Activated CD4-positive, alpha-beta T cell treated with anti-CD3 and anti-CD28 coated beads, Interleukin-2, amount 10 ng/mL, durations not matched to agents 7 days and 5 days (primary cell): Measurements from ENCODE around the gene UVRAG. TPM values are rescaled to one million over a fixed set of nuclear protein-coding genes. Genes with fewer than 3 reads are reported as not detected.

Source experiments
- CTCF ChIA-PET: fragments of 350-600 bp; sonication (Branson Sonifier 250); formaldehyde crosslinking; loops from one replicate; lab custom pipeline; 2021; ENCODE audit warnings: antibody characterized with exemption; lab: Charles Lee
- POLR2A ChIA-PET: fragments of 350-600 bp; sonication (Branson Sonifier 250); formaldehyde crosslinking; loops from one replicate; lab custom pipeline; 2021; ENCODE audit warnings: antibody characterized with exemption; lab: Charles Lee
- DNase-seq: peaks from one replicate; pipeline ENCODE4 v3.0.0-alpha.2; 2020
- H3K27ac Mint-ChIP-seq: one replicate; pipeline ENCODE4 v1.8.0; 2021; ENCODE audit warnings: mild to moderate bottlenecking, moderate library complexity, mixed read lengths
- H3K27me3 Mint-ChIP-seq: one replicate; pipeline ENCODE4 v1.8.0; 2021; ENCODE audit warnings: mixed read lengths
- H3K36me3 Mint-ChIP-seq: one replicate; pipeline ENCODE4 v1.8.0; 2021; ENCODE audit warnings: low read depth, mixed read lengths
- H3K4me1 Mint-ChIP-seq: one replicate; pipeline ENCODE4 v1.8.0; 2021; ENCODE audit warnings: mixed read lengths
- H3K4me3 Mint-ChIP-seq: one replicate; pipeline ENCODE4 v1.8.0; 2021; ENCODE audit warnings: mild to moderate bottlenecking, moderate library complexity, mixed read lengths
- H3K9me3 Mint-ChIP-seq: one replicate; pipeline ENCODE4 v1.8.0; 2021; ENCODE audit warnings: mixed read lengths
- total RNA-seq, 2 experiments: library from RNA; stranded (reverse); gene quantifications; one replicate each; pipeline ENCODE4 v1.2.3, GENCODE V29; 2021

The UVRAG gene
- total RNA-seq, 2 experiments from 2014 or later, result 16.8 to 17.0 TPM

DNA sequence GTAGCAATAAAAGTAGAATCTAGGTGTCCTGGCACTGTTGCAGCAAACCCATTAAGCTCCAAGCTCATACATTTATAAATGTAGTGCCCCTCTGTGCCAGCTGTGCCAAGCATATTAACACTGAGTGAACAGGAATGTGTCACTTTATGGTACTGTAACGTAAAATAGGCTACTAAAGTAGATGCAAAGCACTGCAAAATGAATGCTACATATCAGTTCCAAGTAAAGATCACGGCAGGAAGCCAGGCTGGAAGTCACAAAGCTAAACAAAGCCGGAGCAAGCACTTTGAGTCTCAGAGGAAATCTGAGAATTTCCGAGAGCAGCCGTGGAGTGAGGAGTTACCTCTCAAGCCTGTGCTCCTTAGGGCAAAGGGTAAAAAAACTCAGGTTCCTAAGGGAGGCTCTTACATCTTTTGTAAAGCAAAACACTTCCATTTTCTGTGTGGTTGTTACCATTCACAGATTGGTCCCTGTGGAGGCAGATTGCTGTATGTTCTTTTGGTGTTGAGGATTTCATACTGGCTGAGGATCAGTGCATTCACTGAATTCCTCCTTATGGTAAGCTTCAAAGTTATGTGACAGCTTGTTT lies 305.6 kb downstream of the UVRAG start:
- H3K9me3 Mint-ChIP-seq, result no peaks in the 10 kb centered on the region
- no peak for DNase-seq
- peaks cover 6% of the 10 kb centered on the region for H3K36me3 Mint-ChIP-seq
- POLR2A ChIA-PET, result no interaction called here
- H3K4me1 Mint-ChIP-seq, result no peaks in the 10 kb centered on the region
- H3K4me3 Mint-ChIP-seq, result no peak overlapping the region
- H3K27ac Mint-ChIP-seq, result no peak overlapping the region
- CTCF ChIA-PET, result interaction anchor here (1.4 to 2.8 kb wide), 3 partner anchors 10 to 16 kb away, joined by 4 to 10 read pairs (median 6); no protein-coding TSS in a partner anchor
- H3K27me3 Mint-ChIP-seq, result no peaks in the 10 kb centered on the region

- no peak overlapping the region for H3K4me3 Mint-ChIP-seq
- POLR2A ChIA-PET, result no interaction called here
- CTCF ChIA-PET, result interaction anchor here (1.4 kb wide), 1 partner anchor 10 kb away, joined by 3 read pairs; no protein-coding TSS in a partner anchor
- H3K9me3 Mint-ChIP-seq, result no peaks in the 10 kb centered on the region
- H3K27ac Mint-ChIP-seq, result no peak overlapping the region
- no peak for DNase-seq
- peaks cover 4% of the 10 kb centered on the region for H3K36me3 Mint-ChIP-seq
- H3K4me1 Mint-ChIP-seq, result no peaks in the 10 kb centered on the region
- H3K27me3 Mint-ChIP-seq, result no peaks in the 10 kb centered on the region
These were observed 308.2 kb downstream of the UVRAG start for GRCh38 chr11:76123248-76123647.

- H3K9me3 Mint-ChIP-seq, result no peaks in the 10 kb centered on the region
- DNase-seq, result no peak
- H3K27me3 Mint-ChIP-seq, result no peaks in the 10 kb centered on the region
- CTCF ChIA-PET, result interaction anchor here (1.2 kb wide), 1 partner anchor 13 kb away, joined by 3 read pairs; no protein-coding TSS in a partner anchor
- H3K27ac Mint-ChIP-seq, result no peak overlapping the region
- H3K36me3 Mint-ChIP-seq, result peaks cover 4% of the 10 kb centered on the region
- no peak overlapping the region for H3K4me3 Mint-ChIP-seq
- POLR2A ChIA-PET, result no interaction called here
- no peaks in the 10 kb centered on the region for H3K4me1 Mint-ChIP-seq
These were observed 310.1 kb downstream of the UVRAG start for GRCh38 chr11:76124905-76125770.

DNA sequence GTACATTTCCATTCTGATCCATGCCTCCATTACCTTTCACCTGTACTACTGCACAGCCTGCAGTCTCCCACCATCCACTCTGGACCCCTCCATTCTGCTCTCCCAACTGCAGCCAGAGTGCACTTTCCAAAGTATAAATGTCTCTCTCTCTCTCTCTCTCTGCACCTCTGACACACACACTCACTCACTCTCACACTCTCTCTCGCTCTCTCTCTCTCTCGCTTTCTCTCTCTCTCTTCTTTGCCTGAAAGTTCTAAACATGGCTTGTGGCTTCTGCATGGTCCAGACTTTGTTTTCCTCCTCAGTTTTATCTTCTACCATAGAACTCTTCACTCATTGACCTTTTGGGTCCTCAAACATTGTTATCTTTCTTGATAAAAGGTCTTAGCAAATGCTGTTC lies 314.7 kb downstream of the UVRAG start:
- no peak for DNase-seq
- ChIA-PET POLR2A (no interaction called here), CTCF (interaction anchor here (2.2 to 2.6 kb wide), 2 partner anchors 10 to 13 kb away, joined by 7 to 10 read pairs; no protein-coding TSS in a partner anchor)
- H3K27me3 Mint-ChIP-seq, result no peaks in the 10 kb centered on the region
- H3K9me3 Mint-ChIP-seq, result no peaks in the 10 kb centered on the region
- H3K27ac Mint-ChIP-seq, result no peak overlapping the region
- peaks cover 22% of the 10 kb centered on the region for H3K4me1 Mint-ChIP-seq
- H3K4me3 Mint-ChIP-seq, result no peak overlapping the region
- H3K36me3 Mint-ChIP-seq, result peaks cover 4% of the 10 kb centered on the region

GRCh38 chr11:76131142-76131541 lies 316.1 kb downstream of the UVRAG start:
- H3K4me3 Mint-ChIP-seq, result no peak overlapping the region
- no peaks in the 10 kb centered on the region for H3K27me3 Mint-ChIP-seq
- H3K4me1 Mint-ChIP-seq, result peaks cover 22% of the 10 kb centered on the region
- no peak for DNase-seq
- no peaks in the 10 kb centered on the region for H3K9me3 Mint-ChIP-seq
- no peak overlapping the region for H3K27ac Mint-ChIP-seq
- H3K36me3 Mint-ChIP-seq, result peaks cover 4% of the 10 kb centered on the region
- POLR2A ChIA-PET, result interaction anchor here (0.7 kb wide), 1 partner anchor 53 kb away, joined by 3 read pairs; no protein-coding TSS in a partner anchor
- CTCF ChIA-PET, result interaction anchor here (0.6 to 2.6 kb wide), 7 partner anchors 10 to 1859 kb away, joined by 3 to 10 read pairs (median 5); no protein-coding TSS in a partner anchor

DNA sequence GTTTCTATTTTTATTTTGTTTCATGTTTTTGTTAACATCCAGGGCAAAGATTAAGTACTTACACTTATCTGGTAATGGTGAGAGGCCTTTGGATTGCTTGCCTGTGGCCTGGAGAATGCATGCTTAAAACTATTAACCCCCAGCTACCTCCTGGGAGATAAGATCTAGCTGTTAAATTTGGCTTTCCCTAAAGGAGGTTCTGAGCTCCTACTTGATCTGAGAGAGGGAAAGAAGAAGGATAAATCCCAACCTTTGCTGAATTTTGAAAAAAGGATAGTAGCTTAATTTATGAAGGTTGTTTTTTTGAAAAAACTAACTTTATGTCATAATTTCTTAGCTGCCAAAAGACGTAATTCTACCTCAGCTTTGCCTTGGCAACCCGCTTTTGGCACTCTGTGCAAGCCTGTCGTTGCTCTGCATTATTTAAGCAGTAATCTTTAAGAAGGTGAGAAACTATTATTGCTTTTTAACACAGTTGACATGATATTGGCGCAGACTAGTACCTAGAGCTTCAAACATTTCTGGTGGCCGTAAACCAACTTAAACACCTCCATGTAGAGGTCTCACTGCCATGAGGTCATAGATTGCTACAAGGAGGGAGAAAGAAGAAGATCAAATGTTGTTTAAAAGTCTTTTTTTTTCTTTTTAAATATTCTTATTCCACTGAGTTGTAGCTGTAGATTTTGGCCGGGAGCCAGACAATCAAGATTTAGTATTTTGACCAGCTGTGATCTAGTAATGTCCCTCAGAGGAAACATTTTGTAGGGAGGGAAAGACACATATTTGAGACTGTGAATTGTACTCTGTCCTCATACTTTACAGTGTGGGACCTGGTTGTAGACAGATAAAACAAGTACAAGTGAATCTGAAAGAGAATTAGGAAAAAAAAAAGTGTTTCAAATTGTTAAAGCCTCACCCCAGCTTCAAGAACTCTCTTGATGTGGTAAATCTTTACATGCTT lies 316.9 kb downstream of the UVRAG start:
- no peak for DNase-seq
- Mint-ChIP-seq H3K27me3 (no peaks in the 10 kb centered on the region), H3K4me1 (peaks cover 22% of the 10 kb centered on the region), H3K4me3 (no peak overlapping the region), H3K9me3 (no peaks in the 10 kb centered on the region), H3K36me3 (peaks cover 2% of the 10 kb centered on the region), H3K27ac (peak overlapping the region; percentile 37)
- ChIA-PET POLR2A (interaction anchor here (0.6 kb wide), 1 partner anchor 9 kb away, joined by 5 read pairs; no protein-coding TSS in a partner anchor), CTCF (interaction anchor here (0.9 to 2.6 kb wide), 7 partner anchors 9 to 235 kb away, joined by 3 to 10 read pairs (median 5); no protein-coding TSS in a partner anchor)

GRCh38 chr11:76134239-76134638 lies 319.2 kb downstream of the UVRAG start:
- Mint-ChIP-seq H3K4me1 (peaks cover 22% of the 10 kb centered on the region), H3K4me3 (no peak overlapping the region), H3K9me3 (no peaks in the 10 kb centered on the region), H3K36me3 (no peaks in the 10 kb centered on the region), H3K27me3 (no peaks in the 10 kb centered on the region), H3K27ac (no peak overlapping the region)
- no peak for DNase-seq
- CTCF ChIA-PET, result no interaction called here
- POLR2A ChIA-PET, result no interaction called here

DNA sequence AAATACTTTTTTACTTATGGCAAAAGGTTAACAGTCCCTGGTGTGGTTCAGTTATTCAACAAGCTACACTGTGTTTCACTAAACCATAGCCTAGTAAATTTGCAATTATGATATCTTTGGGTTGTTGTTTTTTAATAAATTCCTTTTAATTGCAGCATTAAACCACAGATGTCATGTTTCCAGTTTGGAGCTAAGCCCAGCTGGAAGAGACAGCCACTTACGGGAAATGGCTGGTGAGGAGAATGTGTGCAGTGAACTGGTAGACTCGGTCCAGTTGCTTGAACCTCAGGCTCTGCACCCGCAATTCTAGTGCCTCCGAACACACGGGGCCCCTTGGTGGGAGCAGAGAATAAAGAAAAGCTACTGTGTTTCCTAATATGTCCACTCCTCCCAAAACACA lies 320.5 kb downstream of the UVRAG start:
- CTCF ChIA-PET, result no interaction called here
- Mint-ChIP-seq H3K9me3 (no peaks in the 10 kb centered on the region), H3K4me1 (peaks cover 22% of the 10 kb centered on the region), H3K4me3 (no peak overlapping the region), H3K36me3 (no peaks in the 10 kb centered on the region), H3K27ac (no peak overlapping the region), H3K27me3 (no peaks in the 10 kb centered on the region)
- DNase-seq, result no peak
- POLR2A ChIA-PET, result no interaction called here

- Mint-ChIP-seq H3K27ac (no peak overlapping the region), H3K36me3 (peaks cover 4% of the 10 kb centered on the region)
- CTCF ChIA-PET, result interaction anchor here (0.5 to 1.2 kb wide), 2 partner anchors 108 to 246 kb away, joined by 4 to 6 read pairs; no protein-coding TSS in a partner anchor
These were observed 324.3 kb downstream of the UVRAG start for GRCh38 chr11:76139314-76139713.

GRCh38 chr11:76140912-76141574 lies 326.0 kb downstream of the UVRAG start:
- Mint-ChIP-seq H3K27ac (no peak overlapping the region), H3K4me1 (no peaks in the 10 kb centered on the region), H3K4me3 (no peak overlapping the region), H3K27me3 (no peaks in the 10 kb centered on the region), H3K9me3 (no peaks in the 10 kb centered on the region), H3K36me3 (peaks cover 4% of the 10 kb centered on the region)
- CTCF ChIA-PET, result interaction anchor here (1.0 to 2.1 kb wide), 3 partner anchors 9 to 19 kb away, joined by 3 to 14 read pairs (median 5); no protein-coding TSS in a partner anchor
- no peak for DNase-seq
- POLR2A ChIA-PET, result interaction anchor here (0.6 kb wide), 1 partner anchor 8 kb away, joined by 5 read pairs; no protein-coding TSS in a partner anchor

More at GRCh38 chr11:76139314-76139713, 324.3 kb downstream of the UVRAG start:
- no peaks in the 10 kb centered on the region for H3K4me1 Mint-ChIP-seq
- no peak overlapping the region for H3K4me3 Mint-ChIP-seq
- no peaks in the 10 kb centered on the region for H3K27me3 Mint-ChIP-seq
- no peak for DNase-seq
- H3K9me3 Mint-ChIP-seq, result no peaks in the 10 kb centered on the region
- POLR2A ChIA-PET, result no interaction called here

DNA sequence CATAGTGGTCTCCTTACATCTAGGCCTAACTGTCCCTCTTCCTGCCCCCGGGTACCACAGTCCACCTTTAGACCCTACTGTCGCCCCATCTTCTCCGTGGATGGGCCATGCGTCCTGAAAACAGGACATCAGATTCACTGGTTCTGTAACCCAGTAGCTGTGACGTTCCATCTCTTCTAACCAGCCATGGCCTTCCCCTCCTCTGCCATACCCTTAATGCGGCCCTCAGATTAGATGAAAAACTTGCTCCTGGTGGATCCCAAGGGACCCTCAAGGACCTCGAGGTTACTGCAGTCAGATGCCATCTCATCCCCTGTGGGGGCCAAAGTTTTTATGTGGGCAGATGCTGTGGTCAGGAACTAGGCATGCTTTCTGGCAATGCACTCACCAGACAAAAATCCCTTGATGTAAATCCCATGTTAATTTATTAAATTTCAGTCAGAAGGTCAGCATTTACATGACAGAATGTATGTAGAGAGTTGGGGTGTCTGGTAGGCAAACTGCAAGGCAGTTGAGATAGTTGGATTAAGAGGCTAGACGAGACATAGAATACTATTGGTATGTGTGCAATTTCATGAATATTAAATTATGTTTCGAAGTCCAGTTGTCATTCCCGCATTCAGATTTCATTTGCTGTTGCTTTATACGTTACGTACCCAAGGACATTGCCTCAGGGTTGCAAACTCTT lies 327.0 kb downstream of the UVRAG start:
- no peak overlapping the region for H3K27ac Mint-ChIP-seq
- POLR2A ChIA-PET, result no interaction called here
- no peak for DNase-seq
- CTCF ChIA-PET, result interaction anchor here (1.0 to 2.3 kb wide), 3 partner anchors 10 to 20 kb away, joined by 5 to 14 read pairs (median 7); no protein-coding TSS in a partner anchor
- no peaks in the 10 kb centered on the region for H3K9me3 Mint-ChIP-seq
- no peaks in the 10 kb centered on the region for H3K4me1 Mint-ChIP-seq
- no peak overlapping the region for H3K4me3 Mint-ChIP-seq
- no peaks in the 10 kb centered on the region for H3K27me3 Mint-ChIP-seq
- peaks cover 4% of the 10 kb centered on the region for H3K36me3 Mint-ChIP-seq
